Hepatocyte (in vitro differentiated cells): ENCODE results near the gene SMC6. TPM values are rescaled to one million over a fixed set of nuclear protein-coding genes. Genes with fewer than 3 reads are reported as not detected.

ENCODE experiments used
- DNase-seq: peaks from one replicate; pipeline ENCODE4 v3.0.0-alpha.2; 2016; ENCODE audit warnings: low spot score
- H2AFZ ChIP-seq: fragments of 200-600 bp; sonication (generic); 2 replicates; pipeline ENCODE4 v1.6.0; 2016; ENCODE audit warnings: antibody characterized with exemption, mild to moderate bottlenecking
- H3K27ac ChIP-seq: fragments of 200-600 bp; sonication (generic); 2 replicates; pipeline ENCODE4 v1.5.1; 2016; ENCODE audit warnings: mild to moderate bottlenecking
- H3K27me3 ChIP-seq: fragments of 200-600 bp; sonication (generic); 2 replicates; pipeline ENCODE4 v1.6.1; 2016
- H3K36me3 ChIP-seq: fragments of 200-600 bp; sonication (generic); replicated peaks from 2 replicates; pipeline ENCODE4 v1.5.1; 2016; ENCODE audit warnings: low read depth; ENCODE audit not compliant: insufficient read depth
- H3K4me1 ChIP-seq: fragments of 200-600 bp; sonication (generic); 2 replicates; pipeline ENCODE4 v1.5.1; 2016; ENCODE audit warnings: mild to moderate bottlenecking, moderate library complexity; ENCODE audit not compliant: insufficient read depth
- H3K4me2 ChIP-seq: fragments of 200-600 bp; sonication (generic); 2 replicates; pipeline ENCODE4 v1.6.0; 2016
- H3K4me3 ChIP-seq: fragments of 200-600 bp; sonication (generic); 2 replicates; pipeline ENCODE4 v1.5.1; 2016; ENCODE audit warnings: mild to moderate bottlenecking
- H3K79me2 ChIP-seq: fragments of 200-600 bp; sonication (generic); 2 replicates; pipeline ENCODE4 v1.6.0; 2017; ENCODE audit warnings: mild to moderate bottlenecking
- H3K9me2 ChIP-seq: fragments of 200-600 bp; sonication (generic); replicated peaks from 2 replicates; pipeline ENCODE4 v1.6.0; 2017; ENCODE audit warnings: mild to moderate bottlenecking; ENCODE audit not compliant: insufficient read depth
- H3K9me3 ChIP-seq: fragments of 200-600 bp; sonication (generic); 2 replicates; pipeline ENCODE4 v1.5.1; 2016; ENCODE audit warnings: low read depth, mild to moderate bottlenecking
- H4K20me1 ChIP-seq: fragments of 200-600 bp; sonication (generic); 2 replicates; pipeline ENCODE4 v1.6.0; 2016; ENCODE audit warnings: mild to moderate bottlenecking; ENCODE audit not compliant: insufficient read depth, poor library complexity, severe bottlenecking
- EZH2 ChIP-seq: fragments of 200-600 bp; sonication (generic); IDR thresholded peaks from 2 replicates; pipeline ENCODE4 v1.6.1; 2016; ENCODE audit warnings: antibody characterized with exemption, mild to moderate bottlenecking, borderline replicate concordance
- EZH2phosphoT487 ChIP-seq: fragments of 200-600 bp; sonication (generic); IDR thresholded peaks from one replicate; pipeline ENCODE4 v1.6.1; 2018; ENCODE audit warnings: antibody characterized with exemption, mild to moderate bottlenecking, low read depth, moderate library complexity; ENCODE audit not compliant: unreplicated experiment, severe bottlenecking
- WGBS: methylation state at CpG from one replicate; pipeline ENCODE4 v1.1.6; 2016; ENCODE audit warnings: low lambda C conversion rate; ENCODE audit errors: missing lambda C conversion rate; 5-methylcytosine and 5-hydroxymethylcytosine counted together
- polyA plus RNA-seq: library from polyadenylated mRNA; unstranded; fragments of >200 nt; fragmentation: Nextera tagmentation; extraction: Ambion mirVana; gene quantifications from 2 replicates; pipeline ENCODE4 v1.2.1, GENCODE V29; 2016
- total RNA-seq: library from RNA; depleted of rRNA; stranded (reverse); fragments of >200 nt; gene quantifications from 2 replicates; pipeline ENCODE4 v1.2.3, GENCODE V29; 2014
- TF ChIP-seq, protein P1 (sequence below): fragments of 200-600 bp; sonication (generic); IDR thresholded peaks from 2 replicates; pipeline ENCODE4 v1.5.1; 2016; ENCODE audit warnings: antibody characterized with exemption, mild to moderate bottlenecking; ENCODE audit not compliant: poor library complexity

Gene SMC6
- total and polyA plus RNA-seq, 2 experiments from 2014 or later: 8.9 to 13.4 TPM

DNA sequence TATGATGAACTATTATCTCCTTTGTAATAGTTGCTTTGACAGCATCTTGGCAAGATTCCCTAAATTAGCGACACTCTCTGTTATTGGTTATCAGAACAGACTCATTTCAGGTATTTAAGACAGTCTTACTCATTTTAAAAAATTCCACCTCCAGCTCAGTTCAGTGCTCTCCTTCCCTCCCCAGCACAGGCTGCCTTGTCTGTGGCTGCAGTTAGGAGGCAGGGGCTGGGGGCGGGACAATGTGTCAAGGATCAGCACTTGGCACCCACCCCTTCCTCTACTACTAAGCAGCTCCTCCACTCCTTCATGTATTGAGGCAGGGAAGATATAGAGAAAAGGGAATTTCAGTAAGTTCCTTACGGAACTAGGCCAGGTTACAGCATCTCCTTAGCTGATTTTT is 128.2 kb downstream of the SMC6 start:
- 86% methylated on average over 3 of the region's 3 CpGs for WGBS

DNA sequence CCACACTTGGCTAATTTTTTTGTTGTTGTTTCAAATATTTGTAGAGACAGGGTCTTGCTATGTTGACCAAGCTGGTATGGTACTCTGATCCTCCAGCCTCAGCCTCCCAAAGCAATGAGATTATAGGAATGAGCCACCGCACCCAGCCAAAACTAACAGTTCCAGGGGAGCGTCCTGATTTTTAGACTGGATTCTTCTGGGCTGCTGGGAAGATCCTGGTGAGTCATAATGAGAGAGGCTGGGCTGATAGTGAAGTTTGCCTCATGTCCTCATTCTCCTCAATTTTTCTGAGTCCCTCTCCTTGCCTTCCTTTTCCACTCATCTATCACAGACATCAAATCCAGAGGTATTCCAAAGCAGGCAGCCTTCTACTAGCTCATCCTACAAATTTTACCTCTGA is 131.8 kb downstream of the SMC6 start:
- Histone ChIP-seq H3K9me2 (no peaks in the 10 kb centered on the region), H3K4me1 (no peaks in the 10 kb centered on the region), H3K4me2 (no peak overlapping the region), H4K20me1 (no peaks in the 10 kb centered on the region), H3K4me3 (no peak overlapping the region), H2AFZ (no peak overlapping the region), H3K27me3 (no peaks in the 10 kb centered on the region), H3K79me2 (no peaks in the 10 kb centered on the region), H3K36me3 (no peaks in the 10 kb centered on the region), H3K27ac (no peak overlapping the region), H3K9me3 (no peaks in the 10 kb centered on the region)
- DNase-seq: no peak
- 85% methylated on average over 2 of the region's 2 CpGs for WGBS
- TF ChIP-seq, protein P1, sequence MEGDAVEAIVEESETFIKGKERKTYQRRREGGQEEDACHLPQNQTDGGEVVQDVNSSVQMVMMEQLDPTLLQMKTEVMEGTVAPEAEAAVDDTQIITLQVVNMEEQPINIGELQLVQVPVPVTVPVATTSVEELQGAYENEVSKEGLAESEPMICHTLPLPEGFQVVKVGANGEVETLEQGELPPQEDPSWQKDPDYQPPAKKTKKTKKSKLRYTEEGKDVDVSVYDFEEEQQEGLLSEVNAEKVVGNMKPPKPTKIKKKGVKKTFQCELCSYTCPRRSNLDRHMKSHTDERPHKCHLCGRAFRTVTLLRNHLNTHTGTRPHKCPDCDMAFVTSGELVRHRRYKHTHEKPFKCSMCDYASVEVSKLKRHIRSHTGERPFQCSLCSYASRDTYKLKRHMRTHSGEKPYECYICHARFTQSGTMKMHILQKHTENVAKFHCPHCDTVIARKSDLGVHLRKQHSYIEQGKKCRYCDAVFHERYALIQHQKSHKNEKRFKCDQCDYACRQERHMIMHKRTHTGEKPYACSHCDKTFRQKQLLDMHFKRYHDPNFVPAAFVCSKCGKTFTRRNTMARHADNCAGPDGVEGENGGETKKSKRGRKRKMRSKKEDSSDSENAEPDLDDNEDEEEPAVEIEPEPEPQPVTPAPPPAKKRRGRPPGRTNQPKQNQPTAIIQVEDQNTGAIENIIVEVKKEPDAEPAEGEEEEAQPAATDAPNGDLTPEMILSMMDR: no peak
- TF ChIP-seq EZH2phosphoT487 (no peak), EZH2 (no peak)

More for the DNA sequence above, 128.2 kb downstream of the SMC6 start:
- Histone ChIP-seq H3K9me2 (no peaks in the 10 kb centered on the region), H3K9me3 (no peaks in the 10 kb centered on the region), H2AFZ (no peak overlapping the region), H3K27ac (no peak overlapping the region), H3K36me3 (no peaks in the 10 kb centered on the region), H3K4me2 (no peak overlapping the region), H3K27me3 (no peaks in the 10 kb centered on the region), H4K20me1 (no peaks in the 10 kb centered on the region), H3K4me1 (no peaks in the 10 kb centered on the region), H3K79me2 (no peaks in the 10 kb centered on the region), H3K4me3 (no peak overlapping the region)
- TF ChIP-seq EZH2: no peak
- no peak for TF ChIP-seq EZH2phosphoT487
- TF ChIP-seq, protein P1: no peak
- no peak for DNase-seq

DNA sequence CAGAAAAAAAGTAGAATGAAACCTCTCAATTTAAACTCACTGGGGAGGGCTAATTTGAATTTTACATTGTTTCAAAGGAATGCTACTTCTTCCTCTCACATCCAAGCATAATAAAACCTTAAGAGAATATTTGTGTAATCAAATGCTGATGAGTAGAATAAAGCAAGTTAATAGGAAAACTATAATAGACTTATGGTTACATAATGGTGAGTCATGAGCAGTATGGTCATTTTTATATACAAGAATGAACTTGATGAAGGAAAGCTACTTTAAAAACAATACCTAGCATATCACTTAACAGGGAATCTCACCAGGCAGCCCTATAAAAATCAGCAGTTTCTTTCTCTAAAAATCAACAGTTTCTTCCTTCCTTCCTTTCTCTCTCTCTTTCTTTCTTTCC is 132.8 kb downstream of the SMC6 start:
- no peak overlapping the region for H3K4me3 ChIP-seq
- no peak overlapping the region for H3K27ac ChIP-seq
- H3K4me2 ChIP-seq: no peak overlapping the region
- H4K20me1 ChIP-seq: no peaks in the 10 kb centered on the region
- TF ChIP-seq EZH2phosphoT487 (no peak), EZH2 (no peak)
- TF ChIP-seq, protein P1: no peak
- H3K9me3 ChIP-seq: no peaks in the 10 kb centered on the region
- H3K4me1 ChIP-seq: no peaks in the 10 kb centered on the region
- H3K27me3 ChIP-seq: no peaks in the 10 kb centered on the region
- H3K9me2 ChIP-seq: no peaks in the 10 kb centered on the region
- no peaks in the 10 kb centered on the region for H3K79me2 ChIP-seq
- H3K36me3 ChIP-seq: no peaks in the 10 kb centered on the region
- DNase-seq: no peak
- H2AFZ ChIP-seq: no peak overlapping the region

DNA sequence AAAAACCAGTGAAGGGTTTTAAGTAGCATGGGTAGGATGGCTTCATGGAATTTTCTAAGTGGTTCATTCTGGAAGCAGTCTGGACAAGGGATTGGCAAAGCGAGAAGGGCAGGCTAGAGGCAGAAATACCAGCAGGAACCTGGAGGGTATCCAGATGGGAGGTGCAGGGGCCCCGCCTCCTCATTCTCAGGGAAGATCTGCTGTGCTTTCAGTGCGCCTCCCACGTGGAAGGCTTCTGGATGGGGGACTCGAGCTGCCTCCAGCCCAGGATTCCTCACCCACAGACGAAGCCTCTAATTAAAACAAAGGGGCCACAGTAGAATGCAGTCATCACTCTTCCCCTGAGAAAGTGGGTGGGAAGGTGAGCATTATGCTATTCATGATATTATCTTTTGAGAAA is 133.3 kb downstream of the SMC6 start:
- H3K9me2 ChIP-seq: no peaks in the 10 kb centered on the region
- H3K27me3 ChIP-seq: no peaks in the 10 kb centered on the region
- no peak for DNase-seq
- H3K4me2 ChIP-seq: no peak overlapping the region
- no peak overlapping the region for H3K27ac ChIP-seq
- no peaks in the 10 kb centered on the region for H3K79me2 ChIP-seq
- no peaks in the 10 kb centered on the region for H3K4me1 ChIP-seq
- no peaks in the 10 kb centered on the region for H4K20me1 ChIP-seq
- H3K36me3 ChIP-seq: no peaks in the 10 kb centered on the region
- H3K4me3 ChIP-seq: no peak overlapping the region
- no peak overlapping the region for H2AFZ ChIP-seq
- TF ChIP-seq EZH2phosphoT487: no peak
- TF ChIP-seq, protein P1: no peak
- no peaks in the 10 kb centered on the region for H3K9me3 ChIP-seq
- WGBS: 64% methylated on average over 6 of the region's 6 CpGs
